Body of pancreas (tissue), 4 donors: ENCODE data around the gene KLHL29.

ENCODE experiments used
- CTCF ChIP-seq, 7 experiments: fragments of 450-650 bp in 4 of 7; fragments of 200-600 bp in 3 of 7; sonication (generic) in 3 of 7; IDR thresholded peaks; one replicate each; pipeline ENCODE4 v1.5.1; 2016 to 2019; ENCODE audit warnings: antibody characterized with exemption in 7 of 7
- POLR2A ChIP-seq, 3 donors: fragments of 450-650 bp; IDR thresholded peaks; one replicate each; pipeline ENCODE4 v1.6.1; 2016; ENCODE audit warnings: antibody characterized with exemption in 3 of 3, mild to moderate bottlenecking in 2 of 3

GRCh38 chr2:23677836-23678235, 292.9 kb downstream of the KLHL29 start:
- TF ChIP-seq CTCF (IDR thresholded peaks at IDR 0.05): no peak
- no peak for TF ChIP-seq POLR2A (IDR thresholded peaks at IDR 0.05)
